ENCODE measurements around the gene FUT7. TPM values are rescaled to one million over a fixed set of nuclear protein-coding genes. Genes with fewer than 3 reads are reported as not detected.

The FUT7 gene
- total RNA-seq, 4 donors from 2014 or later: 0.60 TPM; not detected in 3

DNA sequence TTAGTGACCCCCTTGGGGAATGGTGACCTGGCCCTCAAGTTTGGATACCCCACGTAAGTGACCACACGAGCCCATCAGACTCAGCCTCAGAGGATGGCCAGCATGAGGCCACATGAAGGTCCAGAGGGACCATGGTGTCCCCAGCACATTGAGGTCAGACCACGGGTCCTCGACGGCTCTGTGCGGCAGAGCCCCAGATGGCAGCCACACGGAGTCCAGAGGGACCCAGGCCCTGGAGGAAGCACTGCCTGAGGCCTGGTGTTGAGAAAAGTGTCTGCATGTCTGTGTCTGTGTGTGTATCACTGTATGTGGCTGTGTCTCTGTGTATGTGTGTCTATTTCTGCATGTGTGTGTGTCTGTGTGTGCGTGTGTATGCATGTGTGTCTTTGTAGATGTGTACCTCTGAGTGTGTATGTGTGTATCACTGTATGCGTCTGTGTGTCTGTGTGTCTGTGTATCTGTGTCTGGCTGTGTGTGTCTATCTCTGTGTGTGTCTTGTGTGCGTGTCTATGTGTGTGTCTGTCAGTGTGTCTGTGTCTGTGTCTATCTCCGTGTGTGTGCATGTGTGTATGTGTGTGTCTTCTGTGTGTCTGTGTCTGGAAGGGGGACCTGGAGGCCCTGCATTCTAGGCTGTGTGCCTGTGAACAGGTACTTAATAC lies 48.1 kb downstream of the FUT7 start:
- H3K4me1 ChIP-seq: peaks cover 0 to 42% (median 9%) of the 10 kb centered on the region in 4 donors
- H3K4me3 ChIP-seq: no peak overlapping the region
- peaks cover 0 to 5% (median 0%) of the 10 kb centered on the region in 3 donors for H3K36me3 ChIP-seq
- H3K27me3 ChIP-seq: peaks cover 0 to 37% of the 10 kb centered on the region in 2 donors
- no peak for DNase-seq (ENCODE audit: low spot score in 2 of 2)
- H3K9me3 ChIP-seq: no peaks in the 10 kb centered on the region
- peak in 1 of 2 donors; percentile 33 for TF ChIP-seq EP300 (IDR thresholded peaks at IDR 0.05)
- no peak for TF ChIP-seq POLR2A (IDR thresholded peaks at IDR 0.05)
- H3K27ac ChIP-seq: no peak overlapping the region
- 74 to 84% methylated on average over 9 to 11 of the region's 11 CpGs for WGBS, 2 donors

DNA sequence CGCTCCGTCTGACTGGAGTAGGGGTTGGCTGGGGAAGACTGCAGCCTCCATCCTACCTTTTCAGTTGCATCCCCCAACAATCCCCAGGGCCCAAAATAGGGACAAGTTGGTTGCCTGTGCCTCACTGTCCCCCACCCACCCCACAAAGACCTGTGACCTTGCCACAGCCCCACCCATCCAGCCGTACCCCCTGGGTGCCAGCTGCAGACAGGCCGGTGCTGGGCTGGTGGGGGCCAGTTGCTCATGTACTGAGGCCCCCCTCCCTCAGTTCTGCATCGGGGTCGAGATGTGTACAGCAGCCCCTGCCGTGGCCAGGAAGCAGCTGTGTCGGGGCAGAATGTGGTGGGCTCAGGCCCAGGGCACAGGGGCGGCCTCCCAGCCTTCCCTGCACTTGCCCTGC lies 48.7 kb downstream of the FUT7 start:
- peaks cover 0 to 37% of the 10 kb centered on the region in 2 donors for H3K27me3 ChIP-seq
- H3K9me3 ChIP-seq: no peaks in the 10 kb centered on the region
- H3K27ac ChIP-seq: no peak overlapping the region
- no peak for DNase-seq (ENCODE audit: low spot score in 2 of 2)
- WGBS, 2 donors: 88 to 96% methylated on average over 4 to 7 of the region's 9 CpGs
- no peak for TF ChIP-seq EP300 (IDR thresholded peaks at IDR 0.05)
- H3K4me3 ChIP-seq: no peak overlapping the region
- peaks cover 0 to 46% (median 9%) of the 10 kb centered on the region in 4 donors for H3K4me1 ChIP-seq
- peaks cover 0 to 5% (median 0%) of the 10 kb centered on the region in 3 donors for H3K36me3 ChIP-seq

DNA sequence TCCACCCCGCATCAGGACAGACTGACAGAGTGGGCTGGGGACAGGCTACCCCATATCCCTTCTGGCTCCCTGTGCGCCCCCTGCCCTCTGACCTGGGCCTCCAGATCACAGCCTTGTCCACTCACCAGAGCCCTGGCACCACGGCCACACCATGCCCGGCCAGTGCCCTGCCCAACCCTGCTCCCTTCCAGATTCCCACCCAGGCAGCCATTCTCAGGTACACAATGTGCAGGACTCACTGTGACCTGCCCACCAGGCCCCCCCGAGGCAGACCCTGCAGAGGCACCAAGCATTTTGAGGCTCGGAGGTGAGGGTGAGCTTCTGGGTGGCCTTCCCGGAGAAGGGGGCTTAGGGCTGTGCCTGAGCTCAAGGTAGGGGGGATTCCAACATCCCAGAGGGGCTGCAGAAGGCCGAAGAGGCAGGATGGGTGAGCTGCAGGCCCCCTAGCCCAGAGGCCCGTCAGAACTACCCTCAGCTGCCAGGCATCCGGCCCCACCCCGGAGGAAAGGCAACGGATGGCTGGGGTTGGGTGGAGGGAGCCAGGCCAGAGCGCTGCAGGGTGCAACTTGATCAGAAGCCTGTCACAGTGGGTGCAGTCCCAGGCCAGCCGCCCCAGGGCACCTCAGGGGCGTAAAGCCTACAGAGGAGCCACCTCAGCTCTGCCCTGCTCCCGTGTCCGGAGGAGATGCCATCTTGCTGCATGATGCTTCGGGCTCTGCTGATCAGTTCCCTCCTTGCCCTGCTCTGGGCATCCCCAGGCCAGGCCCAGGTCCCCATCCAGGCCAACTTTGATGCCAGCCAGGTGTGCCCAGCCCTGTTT lies 49.4 kb downstream of the FUT7 start, which contains the start of gene LCNL1:
Gene LCNL1, plus strand, starts transcription at position 762 of the 820 bp plus-strand sequence. CDS start 594 bp downstream, outside the sequence.
- Histone ChIP-seq H3K27ac (peak within 1 kb of the TSS in 1 of 4 donors; percentile 71), H3K4me1 (peaks cover 0 to 54% (median 12%) of the 10 kb centered on the region in 4 donors), H3K9me3 (no peaks in the 10 kb centered on the region), H3K4me3 (no peak within 1 kb of the TSS), H3K36me3 (peaks cover 0 to 5% (median 0%) of the 10 kb centered on the region in 3 donors), H3K27me3 (peaks cover 0 to 37% of the 10 kb centered on the region in 2 donors)
- TF ChIP-seq EP300 (IDR thresholded peaks at IDR 0.05) (peak in 1 of 2 donors; percentile 33), POLR2A (IDR thresholded peaks at IDR 0.05) (no peak)
- TF ChIP-seq, protein P1, sequence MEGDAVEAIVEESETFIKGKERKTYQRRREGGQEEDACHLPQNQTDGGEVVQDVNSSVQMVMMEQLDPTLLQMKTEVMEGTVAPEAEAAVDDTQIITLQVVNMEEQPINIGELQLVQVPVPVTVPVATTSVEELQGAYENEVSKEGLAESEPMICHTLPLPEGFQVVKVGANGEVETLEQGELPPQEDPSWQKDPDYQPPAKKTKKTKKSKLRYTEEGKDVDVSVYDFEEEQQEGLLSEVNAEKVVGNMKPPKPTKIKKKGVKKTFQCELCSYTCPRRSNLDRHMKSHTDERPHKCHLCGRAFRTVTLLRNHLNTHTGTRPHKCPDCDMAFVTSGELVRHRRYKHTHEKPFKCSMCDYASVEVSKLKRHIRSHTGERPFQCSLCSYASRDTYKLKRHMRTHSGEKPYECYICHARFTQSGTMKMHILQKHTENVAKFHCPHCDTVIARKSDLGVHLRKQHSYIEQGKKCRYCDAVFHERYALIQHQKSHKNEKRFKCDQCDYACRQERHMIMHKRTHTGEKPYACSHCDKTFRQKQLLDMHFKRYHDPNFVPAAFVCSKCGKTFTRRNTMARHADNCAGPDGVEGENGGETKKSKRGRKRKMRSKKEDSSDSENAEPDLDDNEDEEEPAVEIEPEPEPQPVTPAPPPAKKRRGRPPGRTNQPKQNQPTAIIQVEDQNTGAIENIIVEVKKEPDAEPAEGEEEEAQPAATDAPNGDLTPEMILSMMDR (IDR thresholded peaks at IDR 0.05): no peak
- DNase-seq (ENCODE audit: low spot score in 2 of 2): no peak
- 76 to 80% methylated on average over 13 to 14 of the region's 18 CpGs for WGBS, 2 donors

DNA sequence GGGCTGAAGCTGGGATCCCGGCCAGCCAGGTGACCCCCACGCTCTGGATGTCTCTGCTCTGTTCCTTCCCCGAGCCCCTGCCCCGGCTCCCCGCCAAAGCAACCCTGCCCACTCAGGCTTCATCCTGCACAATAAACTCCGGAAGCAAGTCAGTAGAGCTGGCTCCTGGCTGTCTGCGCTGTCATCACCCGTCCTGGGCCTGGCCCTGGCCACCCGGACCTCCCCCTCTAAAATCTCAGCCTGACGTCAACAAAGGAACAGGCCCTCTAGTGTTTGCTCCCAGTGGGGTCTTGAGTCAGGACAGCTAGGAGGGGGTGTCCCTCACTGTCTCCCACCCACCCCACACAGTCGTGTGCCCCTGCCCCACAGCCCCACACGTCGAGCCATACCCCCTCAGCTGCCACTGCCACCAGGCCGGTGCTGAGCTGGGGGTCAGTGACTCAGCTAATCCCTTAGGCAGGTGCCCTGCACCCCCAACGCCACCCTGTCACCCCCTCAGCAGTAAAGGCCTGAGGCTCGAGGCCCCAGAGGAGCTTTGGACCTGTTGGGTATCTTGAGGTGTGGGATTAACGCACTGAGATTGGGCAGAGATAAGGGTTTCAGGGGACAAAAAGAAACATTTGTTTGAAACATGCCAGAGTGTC lies 50.2 kb downstream of the FUT7 start:
- 37 to 38% methylated on average over 16 of the region's 17 CpGs for WGBS, 2 donors
- H3K4me3 ChIP-seq: peak overlapping the region in 1 of 4 donors; percentile 68
- no peaks in the 10 kb centered on the region for H3K9me3 ChIP-seq
- peak overlapping the region in 1 of 4 donors; percentile 71 for H3K27ac ChIP-seq
- no peak for DNase-seq (ENCODE audit: low spot score in 2 of 2)
- TF ChIP-seq POLR2A (IDR thresholded peaks at IDR 0.05) (no peak), EP300 (IDR thresholded peaks at IDR 0.05) (peak in 1 of 2 donors; percentile 13)
- H3K36me3 ChIP-seq: peaks cover 0 to 5% (median 0%) of the 10 kb centered on the region in 3 donors
- H3K27me3 ChIP-seq: peaks cover 0 to 37% of the 10 kb centered on the region in 2 donors
- H3K4me1 ChIP-seq: peaks cover 0 to 61% (median 12%) of the 10 kb centered on the region in 4 donors

DNA sequence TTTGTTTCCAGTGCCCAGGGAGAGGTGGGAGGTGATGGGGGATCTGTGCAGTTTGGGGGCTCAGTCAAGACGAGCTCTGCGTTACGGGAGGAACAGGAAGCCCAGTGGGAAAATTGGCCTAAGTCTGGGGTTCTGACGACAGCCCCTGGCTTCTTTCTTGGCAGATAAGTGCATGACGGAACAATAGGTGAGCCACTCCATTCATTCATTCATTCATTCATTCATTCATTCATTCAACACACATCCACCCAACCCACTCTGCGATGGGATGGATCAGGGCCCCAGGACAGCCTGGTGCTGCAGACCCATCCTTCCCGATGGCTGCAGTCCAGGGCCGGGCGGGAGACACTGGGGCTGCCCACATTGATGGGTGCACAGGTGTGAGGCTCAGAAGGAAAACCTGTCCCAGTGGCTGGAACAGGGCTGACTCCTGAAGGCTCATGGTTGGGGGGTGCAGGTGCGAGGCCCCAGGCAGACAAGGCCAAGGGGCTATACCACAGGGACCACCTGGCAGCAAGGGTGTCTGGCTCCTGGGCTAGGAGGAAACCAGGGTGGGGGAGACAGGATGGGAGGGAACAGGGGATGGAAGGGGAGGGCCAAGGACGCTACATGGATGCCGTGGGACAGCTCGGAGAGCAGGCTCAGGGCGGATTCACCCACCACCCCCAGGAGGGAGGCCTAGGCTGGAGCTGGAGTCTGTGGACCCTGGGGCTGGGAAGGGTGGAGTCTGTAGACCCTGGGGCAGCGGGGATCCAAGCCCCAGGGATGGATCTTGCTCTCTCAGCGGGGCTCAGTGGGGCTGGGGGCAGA lies 51.0 kb downstream of the FUT7 start:
- no peaks in the 10 kb centered on the region for H3K9me3 ChIP-seq
- peaks cover 0 to 67% (median 13%) of the 10 kb centered on the region in 4 donors for H3K4me1 ChIP-seq
- peak overlapping the region in 2 of 4 donors; percentile 14 to 71 for H3K27ac ChIP-seq
- peak overlapping the region in 1 of 4 donors; percentile 68 for H3K4me3 ChIP-seq
- H3K36me3 ChIP-seq: peaks cover 0 to 5% (median 0%) of the 10 kb centered on the region in 3 donors
- no peak for DNase-seq (ENCODE audit: low spot score in 2 of 2)
- TF ChIP-seq POLR2A (IDR thresholded peaks at IDR 0.05): no peak
- TF ChIP-seq, protein P1 (IDR thresholded peaks at IDR 0.05): no peak
- no peak for TF ChIP-seq EP300 (IDR thresholded peaks at IDR 0.05)
- peaks cover 0 to 30% of the 10 kb centered on the region in 2 donors for H3K27me3 ChIP-seq
- 85 to 94% methylated on average over 15 to 16 of the region's 16 CpGs for WGBS, 2 donors

Other genes starting within 250 kb of the FUT7 start
- gene TMEM141, start 240.7 kb downstream of the FUT7 start, total RNA-seq: 10 to 100 TPM; 60.7 to 70.8 (median 66.9) TPM
- gene CCDC183, start 235.8 kb downstream of the FUT7 start, total RNA-seq: 1 to 10 TPM; 1.5 to 5.1 (median 4.1) TPM
- 10 to 100 TPM; 63.0 to 74.5 (median 71.3) TPM for gene RABL6, start 224.1 kb downstream of the FUT7 start, total RNA-seq
- gene AJM1, start 189.6 kb downstream of the FUT7 start, total RNA-seq: 1 to 10 TPM; 2.0 to 3.9 (median 3.7) TPM
- 10 to 100 TPM; 42.6 to 71.0 (median 66.7) TPM for gene PHPT1, start 182.7 kb downstream of the FUT7 start, total RNA-seq
- gene MAMDC4, start 179.7 kb downstream of the FUT7 start, total RNA-seq: 1 to 10 TPM; 1.5 to 8.1 (median 4.4) TPM
- 100 to 1,000 TPM; 251 to 337 (median 266) TPM for gene EDF1, start 165.8 kb downstream of the FUT7 start, total RNA-seq
- 10 to 100 TPM in 3 of 4 donors, 1 to 10 TPM in 1; 5.0 to 10.8 (median 10.6) TPM for gene TRAF2, start 145.6 kb downstream of the FUT7 start, total RNA-seq
- gene FBXW5, start 87.3 kb downstream of the FUT7 start, total RNA-seq: 100 to 1,000 TPM; 138 to 227 (median 193) TPM
- 1 to 10 TPM in 2 of 4 donors, not detected in 2; 3.3 to 5.1 TPM for gene C8G, start 86.8 kb downstream of the FUT7 start, total RNA-seq
- gene LCN12, start 79.8 kb downstream of the FUT7 start, total RNA-seq: 10 to 100 TPM in 2 of 4 donors, 1 to 10 TPM in 2; 2.4 to 16.8 (median 7.8) TPM
- gene PTGDS, start 54.6 kb downstream of the FUT7 start, total RNA-seq: 1,000 to 10,000 TPM; 1,059 to 8,972 (median 6,550) TPM
- 10 to 100 TPM; 14.7 to 86.3 (median 64.3) TPM for gene LCNL1, start 49.1 kb downstream of the FUT7 start, total RNA-seq
- 100 to 1,000 TPM in 1 of 4 donors, 10 to 100 TPM in 3; 65.7 to 142 (median 68.9) TPM for gene PAXX, start 39.7 kb downstream of the FUT7 start, total RNA-seq
- gene CLIC3, start 35.5 kb downstream of the FUT7 start, total RNA-seq: 100 to 1,000 TPM in 1 of 4 donors, 10 to 100 TPM in 2, 1 to 10 TPM in 1; 1.2 to 120 (median 38.0) TPM
- 100 to 1,000 TPM; 136 to 291 (median 196) TPM for gene ABCA2, start 3.9 kb downstream of the FUT7 start, total RNA-seq
- 100 to 1,000 TPM in 3 of 4 donors, 10 to 100 TPM in 1; 80.6 to 269 (median 182) TPM for gene NPDC1, start 14.1 kb upstream of the FUT7 start, total RNA-seq
- gene ENTPD2, start 22.0 kb upstream of the FUT7 start, total RNA-seq: 10 to 100 TPM in 3 of 4 donors, 1 to 10 TPM in 1; 7.0 to 21.0 (median 18.1) TPM
- under 1 TPM in 2 of 4 donors, not detected in 2; 0.22 to 0.90 TPM for gene SAPCD2, start 38.5 kb upstream of the FUT7 start, total RNA-seq
- gene UAP1L1, start 45.4 kb upstream of the FUT7 start, total RNA-seq: 10 to 100 TPM in 2 of 4 donors, 1 to 10 TPM in 2; 8.1 to 20.7 (median 12.3) TPM
- 10 to 100 TPM; 47.3 to 58.1 (median 52.1) TPM for gene MAN1B1, start 54.9 kb upstream of the FUT7 start, total RNA-seq
- gene DPP7, start 82.6 kb upstream of the FUT7 start, total RNA-seq: 100 to 1,000 TPM in 3 of 4 donors, 10 to 100 TPM in 1; 74.7 to 272 (median 145) TPM
- gene GRIN1, start 107.1 kb upstream of the FUT7 start, total RNA-seq: under 1 TPM in 1 of 4 donors, not detected in 3; 0.21 TPM
- gene LRRC26, start 138.0 kb upstream of the FUT7 start, total RNA-seq: not detected
- not detected for gene TMEM210, start 140.0 kb upstream of the FUT7 start, total RNA-seq
- gene ANAPC2, start 156.5 kb upstream of the FUT7 start, total RNA-seq: 10 to 100 TPM; 41.6 to 73.0 (median 58.9) TPM
- gene SSNA1, start 156.6 kb upstream of the FUT7 start, total RNA-seq: 10 to 100 TPM; 37.3 to 73.9 (median 53.5) TPM
- 10 to 100 TPM in 1 of 4 donors, 1 to 10 TPM in 3; 6.8 to 12.3 (median 8.9) TPM for gene TPRN, start 168.7 kb upstream of the FUT7 start, total RNA-seq
- 10 to 100 TPM; 23.1 to 47.9 (median 30.0) TPM for gene TMEM203, start 173.6 kb upstream of the FUT7 start, total RNA-seq
- 10 to 100 TPM in 3 of 4 donors, 1 to 10 TPM in 1; 9.4 to 20.1 (median 14.3) TPM for gene NDOR1, start 173.6 kb upstream of the FUT7 start, total RNA-seq
- 1 to 10 TPM in 3 of 4 donors, under 1 TPM in 1; 0.63 to 8.1 (median 1.5) TPM for gene RNF208, start 190.2 kb upstream of the FUT7 start, total RNA-seq
- not detected for gene CYSRT1, start 193.1 kb upstream of the FUT7 start, total RNA-seq
- not detected for gene RNF224, start 195.4 kb upstream of the FUT7 start, total RNA-seq
- not detected for gene SLC34A3, start 198.8 kb upstream of the FUT7 start, total RNA-seq
- gene TUBB4B, start 209.2 kb upstream of the FUT7 start, total RNA-seq: 100 to 1,000 TPM; 102 to 190 (median 161) TPM
- not detected for gene STPG3, start 219.2 kb upstream of the FUT7 start, total RNA-seq
- gene NELFB, start 223.2 kb upstream of the FUT7 start, total RNA-seq: 10 to 100 TPM; 29.7 to 52.0 (median 38.7) TPM
- 10 to 100 TPM in 1 of 4 donors, 1 to 10 TPM in 3; 3.3 to 11.4 (median 4.3) TPM for gene TOR4A, start 245.6 kb upstream of the FUT7 start, total RNA-seq

Data from tibial nerve (tissue), 4 donors.